ENCODE data around the gene JMJD8.

JMJD8 gene

GRCh38 chr16:662095-662494 is 22.0 kb downstream of the JMJD8 start:
- DNase-seq (ENCODE audit: low read depth in 2 of 2): no peak

GRCh38 chr16:661184-661821 is 22.8 kb downstream of the JMJD8 start:
- no peak for DNase-seq (ENCODE audit: low read depth in 2 of 2)

DNA sequence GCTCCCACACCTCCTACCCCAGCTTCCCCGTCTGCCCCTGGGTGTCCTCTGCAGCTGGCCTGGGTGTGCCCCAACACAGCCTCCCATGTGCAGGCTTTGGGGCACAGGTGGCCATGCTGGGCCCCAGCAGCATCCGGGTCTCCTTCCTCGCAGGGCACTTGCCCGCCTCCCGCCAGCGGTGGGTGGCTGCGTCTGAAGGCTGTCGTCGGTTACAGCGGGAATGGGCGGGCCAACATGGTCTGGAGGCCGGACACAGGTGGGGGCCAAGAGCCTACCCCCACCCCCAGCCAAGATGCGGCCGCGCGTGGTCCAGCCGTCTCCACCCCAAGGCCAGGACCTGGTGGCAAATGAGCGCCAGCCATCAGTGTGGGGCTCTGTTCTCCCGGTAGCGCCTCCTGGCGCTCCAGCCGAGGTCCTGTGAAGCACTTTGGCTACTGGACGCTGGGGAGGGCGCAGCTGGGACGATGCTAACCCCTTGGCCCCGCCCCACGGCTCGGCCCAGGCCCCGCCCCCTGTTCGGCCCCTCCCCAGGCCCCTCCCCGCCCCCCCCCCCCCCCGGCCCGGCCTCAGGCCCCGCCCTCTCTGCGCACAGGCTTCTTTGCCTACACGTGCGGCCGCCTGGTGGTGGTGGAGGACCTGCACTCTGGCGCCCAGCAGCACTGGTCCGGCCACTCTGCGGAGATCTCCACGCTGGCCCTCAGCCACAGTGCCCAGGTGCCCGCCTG is 23.5 kb downstream of the JMJD8 start:
- peak; percentile 57 to 59 for DNase-seq (ENCODE audit: low read depth in 2 of 2)

DNA sequence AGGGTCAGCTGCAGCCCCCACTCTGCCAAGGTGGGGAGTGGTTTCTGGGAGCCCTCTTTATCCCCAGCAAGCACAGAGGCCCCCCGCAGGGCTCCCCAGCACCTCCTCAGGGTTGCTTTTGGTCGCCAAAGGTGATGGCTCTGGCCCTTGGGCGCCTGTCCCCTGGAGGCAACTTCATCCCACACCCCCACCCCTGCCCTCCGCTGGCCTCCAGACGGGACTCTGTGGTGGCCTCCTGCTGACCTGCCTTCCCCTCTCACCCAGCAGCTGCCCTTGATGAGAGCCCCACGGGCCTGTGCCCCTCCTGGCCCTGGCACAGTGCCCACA is 24.0 kb downstream of the JMJD8 start:
- no peak for DNase-seq (ENCODE audit: low read depth in 2 of 2)

DNA sequence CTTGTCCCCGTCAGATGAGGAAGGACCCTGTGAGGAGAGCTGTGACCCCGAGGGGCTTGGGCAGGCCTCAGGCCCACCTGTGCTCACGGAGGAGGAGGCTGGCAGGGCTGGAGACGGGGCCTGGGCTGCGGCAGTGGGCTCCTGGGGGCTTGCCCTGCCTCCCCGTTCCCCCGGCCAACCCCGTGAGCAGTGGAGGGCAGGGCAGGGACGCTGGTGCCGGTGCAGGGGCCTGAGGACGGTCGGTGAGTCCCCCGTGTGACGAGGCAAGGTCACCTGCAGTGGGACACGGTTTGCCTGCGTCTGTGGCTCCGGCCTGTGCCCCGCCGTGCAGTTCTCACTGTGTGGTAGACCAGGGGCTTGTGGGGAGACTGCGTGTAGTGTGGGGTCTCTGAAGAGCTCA is 24.5 kb downstream of the JMJD8 start:
- no peak for DNase-seq (ENCODE audit: low read depth in 2 of 2)

- DNase-seq (ENCODE audit: low read depth in 2 of 2): no peak
Measured at GRCh38 chr16:658679-659571, 25.2 kb downstream of the JMJD8 start.

DNA sequence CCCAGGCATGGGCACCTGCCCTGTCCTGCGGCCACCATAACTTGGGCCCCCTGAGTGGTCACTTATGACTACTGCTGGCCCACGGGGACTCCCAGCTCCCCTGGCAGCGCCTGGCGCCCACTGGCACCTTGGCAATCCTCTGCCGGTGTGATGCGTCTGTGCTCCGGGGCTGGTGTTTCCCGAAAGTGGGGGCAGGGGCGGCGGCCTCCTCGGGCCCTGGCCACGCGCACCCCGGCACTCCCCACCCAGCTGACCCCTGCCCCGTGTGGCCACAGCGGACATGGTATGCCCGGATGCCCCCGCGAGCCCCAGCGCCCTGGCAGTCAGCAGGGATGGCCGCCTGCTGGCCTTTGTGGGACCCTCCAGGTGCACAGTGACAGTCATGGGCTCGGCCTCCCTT is 26.6 kb downstream of the JMJD8 start:
- DNase-seq (ENCODE audit: low read depth in 2 of 2): no peak

DNA sequence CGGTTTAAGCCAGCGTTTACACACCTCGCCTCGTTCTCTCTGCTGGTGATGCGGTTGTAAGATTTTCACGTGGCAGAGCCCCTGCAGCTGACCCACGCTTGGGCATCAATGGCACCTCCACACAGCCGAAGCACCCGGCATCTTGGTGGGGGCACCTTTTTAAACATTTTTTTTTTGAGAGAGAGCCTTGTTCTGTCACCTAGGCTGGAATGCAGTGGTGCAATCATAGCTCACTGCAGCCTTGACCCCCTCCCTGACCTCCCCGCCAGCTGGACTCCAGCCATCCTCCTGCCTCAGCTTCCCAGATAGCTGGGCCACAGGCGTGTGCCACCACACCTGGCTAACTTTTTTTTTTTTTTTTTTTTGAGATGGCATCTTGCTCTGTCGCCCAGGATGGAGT is 30.1 kb downstream of the JMJD8 start:
- DNase-seq (ENCODE audit: low read depth in 2 of 2): no peak

- DNase-seq (ENCODE audit: low read depth in 2 of 2): no peak
Measured at GRCh38 chr16:652454-653305, 31.5 kb downstream of the JMJD8 start.

DNA sequence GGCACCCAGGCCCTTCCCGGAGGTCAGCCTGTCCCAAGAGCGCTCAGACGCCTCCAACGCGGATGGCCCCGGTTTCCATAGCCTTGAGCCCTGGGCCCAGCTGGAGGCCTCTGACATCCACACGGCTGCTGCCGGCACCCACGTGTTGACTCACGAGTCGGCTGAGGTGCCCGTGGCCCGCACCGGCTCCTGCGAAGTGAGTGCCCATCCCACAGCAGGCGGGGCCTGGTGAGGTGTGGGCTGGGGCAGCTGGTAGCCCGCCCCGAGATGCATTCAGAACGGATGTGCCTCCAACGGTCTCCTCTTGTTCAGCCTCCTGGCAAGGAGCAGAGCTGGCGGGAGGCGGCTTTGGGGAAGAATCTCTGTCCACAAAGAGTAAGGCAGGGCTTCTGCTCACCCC is 32.3 kb downstream of the JMJD8 start:
- no peak for DNase-seq (ENCODE audit: low read depth in 2 of 2)

- DNase-seq (ENCODE audit: low read depth in 2 of 2): no peak
Measured at GRCh38 chr16:649631-650030, 34.5 kb downstream of the JMJD8 start.

DNA sequence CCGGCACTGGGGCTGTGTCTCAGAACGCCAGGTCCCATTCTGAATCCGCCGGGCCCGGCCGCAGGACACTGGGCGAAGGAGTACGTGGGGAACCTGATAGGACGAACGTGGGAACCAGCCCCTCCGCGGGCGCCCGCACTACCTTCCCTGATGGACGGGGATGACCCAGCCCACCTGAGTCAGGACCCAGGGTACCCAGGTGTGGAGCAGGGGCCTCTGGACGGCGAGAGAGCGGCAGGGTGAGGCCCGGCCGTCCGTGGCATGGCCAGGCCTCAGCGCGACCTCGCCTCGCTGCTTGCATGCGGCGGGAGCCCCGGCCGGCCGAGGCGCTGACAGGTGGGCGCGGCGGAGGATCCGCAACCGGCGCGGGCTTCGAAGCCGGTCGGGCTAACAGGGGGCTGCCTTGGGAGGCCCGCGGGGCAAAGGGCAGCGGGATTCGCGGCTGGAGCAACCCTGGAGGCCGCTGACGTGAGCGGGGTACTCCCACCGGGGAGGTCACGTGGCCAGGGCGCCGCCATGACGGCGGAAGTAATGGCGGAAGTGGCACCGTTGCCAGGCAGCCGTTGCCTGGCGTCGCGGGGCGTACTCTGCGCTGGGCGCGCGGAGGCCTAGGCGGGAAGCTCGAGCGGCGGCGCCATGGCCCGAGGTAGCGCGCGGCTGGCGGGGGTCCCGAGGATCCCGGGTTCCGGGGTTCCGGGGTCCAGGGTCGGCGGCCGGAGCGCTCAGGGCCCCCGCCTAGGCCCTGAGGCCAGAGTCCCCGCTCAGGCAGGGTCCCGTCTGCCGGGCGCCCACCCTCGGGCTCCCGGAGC is 35.1 kb downstream of the JMJD8 start, which contains the start of gene WDR90:
TSS of gene WDR90 (plus strand) at position 585 of the 809 bp plus-strand sequence. CDS start at position 637, 52 bp downstream.
- peak; percentile 84 to 91 for DNase-seq (ENCODE audit: low read depth in 2 of 2)

DNA sequence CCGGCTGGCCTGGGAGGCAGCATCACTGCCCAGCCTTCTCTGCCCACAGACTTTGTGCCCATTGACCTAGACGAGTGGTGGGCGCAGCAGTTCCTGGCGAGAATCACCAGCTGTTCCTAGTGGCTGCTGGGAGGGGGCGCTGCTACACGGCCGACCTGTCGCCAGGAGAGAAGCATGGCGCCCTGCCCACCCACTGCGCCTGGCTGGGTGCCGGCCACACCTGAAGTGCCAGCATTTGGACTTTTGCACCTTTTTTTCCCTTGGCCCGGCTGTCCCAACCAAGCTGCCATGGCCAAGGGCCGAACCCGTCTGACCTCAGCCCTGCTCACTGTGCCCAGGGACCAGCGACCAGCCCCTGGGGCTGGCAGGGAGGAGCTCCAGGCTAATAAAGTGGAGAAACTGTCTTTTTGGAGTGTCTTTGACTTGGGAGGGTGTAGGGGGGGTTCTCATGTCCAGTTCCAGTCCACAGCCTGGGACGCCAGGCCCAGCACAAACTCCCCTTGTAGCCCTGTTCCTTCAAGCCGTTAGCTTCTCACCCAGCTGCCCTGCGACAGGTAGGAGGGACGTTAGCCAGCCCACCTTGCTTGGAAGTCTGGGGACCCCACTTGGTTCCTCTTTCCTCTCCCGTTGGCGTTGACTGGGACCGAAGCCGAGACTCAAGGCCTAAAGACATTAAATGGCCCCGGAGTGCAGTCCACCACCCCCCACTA is 35.9 kb downstream of the JMJD8 start:
- DNase-seq (ENCODE audit: low read depth in 2 of 2): peak in 1 of 2 donors; percentile 47

GRCh38 chr16:647173-647902 is 36.8 kb downstream of the JMJD8 start:
- no peak for DNase-seq (ENCODE audit: low read depth in 2 of 2)

DNA sequence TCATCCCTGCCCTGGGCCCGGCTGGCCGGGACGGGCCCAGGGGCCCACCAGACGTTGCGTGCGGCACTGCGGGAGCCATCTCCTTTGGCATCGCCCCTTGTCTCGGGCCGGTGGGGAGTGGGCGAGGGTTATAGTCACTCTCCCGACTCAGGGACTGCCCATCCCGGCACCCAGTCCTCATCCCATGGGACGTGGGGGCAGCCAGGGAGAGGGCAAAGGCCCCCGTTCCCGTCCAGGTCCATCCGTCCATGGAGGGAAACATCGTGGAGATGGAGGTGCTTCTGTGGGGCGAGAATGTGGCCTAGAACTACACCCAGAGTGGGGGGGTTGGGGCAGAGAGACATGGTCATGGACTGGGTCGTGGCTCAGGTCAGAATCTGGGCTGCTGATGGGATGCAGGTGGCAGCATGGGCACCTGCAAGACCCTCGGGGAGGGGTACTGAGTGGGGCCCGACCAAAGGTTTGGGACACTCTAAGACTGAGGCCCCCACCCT is 37.4 kb downstream of the JMJD8 start:
- no peak for DNase-seq (ENCODE audit: low read depth in 2 of 2)

- DNase-seq (ENCODE audit: low read depth in 2 of 2): no peak
Measured at GRCh38 chr16:645852-646678, 38.1 kb downstream of the JMJD8 start.

- DNase-seq (ENCODE audit: low read depth in 2 of 2): no peak
Measured at GRCh38 chr16:644556-644955, 39.6 kb downstream of the JMJD8 start.

GRCh38 chr16:643050-643368 is 41.1 kb downstream of the JMJD8 start:
- DNase-seq (ENCODE audit: low read depth in 2 of 2): no peak
